Measurements from ENCODE around the gene AP3B1.

The AP3B1 gene

GRCh38 chr5:78288246-78288645 is 6.3 kb downstream of the AP3B1 start:
- DNase-seq (ENCODE audit: low read depth in 2 of 2) = no peak

- no peak for DNase-seq (ENCODE audit: low read depth in 2 of 2)
These were observed 6.7 kb downstream of the AP3B1 start for GRCh38 chr5:78287833-78288232.

GRCh38 chr5:78287169-78287568 is 7.3 kb downstream of the AP3B1 start:
- no peak for DNase-seq (ENCODE audit: low read depth in 2 of 2)

- DNase-seq (ENCODE audit: low read depth in 2 of 2) = no peak
These were observed 8.2 kb downstream of the AP3B1 start for GRCh38 chr5:78286290-78286689.

- no peak for DNase-seq (ENCODE audit: low read depth in 2 of 2)
These were observed 10.7 kb downstream of the AP3B1 start for GRCh38 chr5:78283802-78284201.

GRCh38 chr5:78283105-78283504 is 11.4 kb downstream of the AP3B1 start:
- no peak for DNase-seq (ENCODE audit: low read depth in 2 of 2)

- no peak for DNase-seq (ENCODE audit: low read depth in 2 of 2)
These were observed 14.2 kb downstream of the AP3B1 start for GRCh38 chr5:78280261-78280660.

GRCh38 chr5:78279194-78279593 is 15.3 kb downstream of the AP3B1 start:
- no peak for DNase-seq (ENCODE audit: low read depth in 2 of 2)

- DNase-seq (ENCODE audit: low read depth in 2 of 2) = no peak
These were observed 16.8 kb downstream of the AP3B1 start for GRCh38 chr5:78277715-78278114.

GRCh38 chr5:78275998-78276543 is 18.4 kb downstream of the AP3B1 start:
- no peak for DNase-seq (ENCODE audit: low read depth in 2 of 2)

- no peak for DNase-seq (ENCODE audit: low read depth in 2 of 2)
These were observed 19.8 kb downstream of the AP3B1 start for GRCh38 chr5:78274540-78275197.

GRCh38 chr5:78273436-78273835 is 21.1 kb downstream of the AP3B1 start:
- no peak for DNase-seq (ENCODE audit: low read depth in 2 of 2)

- DNase-seq (ENCODE audit: low read depth in 2 of 2) = no peak
These were observed 22.7 kb downstream of the AP3B1 start for GRCh38 chr5:78271766-78272165.

- no peak for DNase-seq (ENCODE audit: low read depth in 2 of 2)
These were observed 25.3 kb downstream of the AP3B1 start for GRCh38 chr5:78269088-78269703.

- no peak for DNase-seq (ENCODE audit: low read depth in 2 of 2)
These were observed 26.1 kb downstream of the AP3B1 start for GRCh38 chr5:78268356-78268755.

- DNase-seq (ENCODE audit: low read depth in 2 of 2) = no peak
These were observed 29.3 kb downstream of the AP3B1 start for GRCh38 chr5:78265163-78265562.

GRCh38 chr5:78264600-78264999 is 29.9 kb downstream of the AP3B1 start:
- DNase-seq (ENCODE audit: low read depth in 2 of 2) = no peak

GRCh38 chr5:78260771-78261170 is 33.7 kb downstream of the AP3B1 start:
- DNase-seq (ENCODE audit: low read depth in 2 of 2) = no peak

GRCh38 chr5:78253201-78253600 is 41.3 kb downstream of the AP3B1 start:
- DNase-seq (ENCODE audit: low read depth in 2 of 2) = no peak

GRCh38 chr5:78252715-78253114 is 41.8 kb downstream of the AP3B1 start:
- DNase-seq (ENCODE audit: low read depth in 2 of 2) = no peak

GRCh38 chr5:78251663-78252284 is 42.7 kb downstream of the AP3B1 start:
- DNase-seq (ENCODE audit: low read depth in 2 of 2) = no peak

- no peak for DNase-seq (ENCODE audit: low read depth in 2 of 2)
These were observed 49.4 kb downstream of the AP3B1 start for GRCh38 chr5:78245136-78245535.

- no peak for DNase-seq (ENCODE audit: low read depth in 2 of 2)
These were observed 50.9 kb downstream of the AP3B1 start for GRCh38 chr5:78243639-78244038.
